Gastroesophageal sphincter (tissue), 4 donors: ENCODE results near the gene IGF2R. TPM values are rescaled to one million over a fixed set of nuclear protein-coding genes. Genes with fewer than 3 reads are reported as not detected.

Experiments used
- ATAC-seq: fragments of 150-250 bp; one replicate; pipeline ENCODE4 v1.9.1; 2016; ENCODE audit warnings: mild to moderate bottlenecking, moderate library complexity
- H3K27ac ChIP-seq, 4 donors: fragments of 200-600 bp; sonication (generic) in 3 of 4; 1 replicate in 3 of 4; 2 replicates in 1 of 4; pipeline ENCODE4 v1.5.1; 2016 to 2019
- H3K27me3 ChIP-seq: fragments of 200-600 bp; sonication (generic); one replicate; pipeline ENCODE4 v1.5.1; 2019
- H3K36me3 ChIP-seq, 2 donors: fragments of 200-600 bp; sonication (generic); one replicate each; pipeline ENCODE4 v1.5.1; 2019; ENCODE audit warnings: control low read depth in 1 of 2
- H3K4me1 ChIP-seq, 3 donors: fragments of 200-600 bp; sonication (generic); 1 replicate in 2 of 3; 2 replicates in 1 of 3; pipeline ENCODE4 v1.5.1; 2016 to 2019; ENCODE audit warnings: control low read depth in 2 of 3
- H3K4me3 ChIP-seq, 2 donors: fragments of 200-600 bp; sonication (generic); one replicate each; pipeline ENCODE4 v1.5.1; 2019; ENCODE audit warnings: mild to moderate bottlenecking in 1 of 2, moderate library complexity in 1 of 2
- H3K9me3 ChIP-seq, 3 donors: fragments of 200-600 bp; sonication (generic); one replicate each; pipeline ENCODE4 v1.5.1; 2017 to 2019; ENCODE audit warnings: control low read depth in 2 of 3
- CTCF ChIP-seq, 4 experiments: fragments of 200-600 bp in 2 of 4; fragments of 450-650 bp in 2 of 4; sonication (generic) in 1 of 4; IDR thresholded peaks; one replicate each; pipeline ENCODE4 v1.5.1; 2017 to 2019; ENCODE audit warnings: antibody characterized with exemption in 4 of 4, mild to moderate bottlenecking in 2 of 4, moderate library complexity in 2 of 4
- EP300 ChIP-seq: sonication (generic); formaldehyde crosslinking; IDR thresholded peaks from one replicate; pipeline ENCODE4 v1.6.1; 2017; ENCODE audit warnings: antibody characterized with exemption, mild to moderate bottlenecking
- POLR2A ChIP-seq, 2 donors: fragments of 450-650 bp; IDR thresholded peaks; one replicate each; pipeline ENCODE4 v1.6.1; 2017; ENCODE audit warnings: antibody characterized with exemption in 2 of 2, mild to moderate bottlenecking in 2 of 2, moderate library complexity in 1 of 2
- POLR2AphosphoS5 ChIP-seq: sonication (generic); formaldehyde crosslinking; IDR thresholded peaks from one replicate; pipeline ENCODE4 v1.6.1; 2017; ENCODE audit warnings: antibody characterized with exemption
- WGBS, 2 donors: methylation state at CpG; one replicate each; pipeline ENCODE4 v1.1.5; 2018; ENCODE audit warnings: low coverage in 1 of 2; 5-methylcytosine and 5-hydroxymethylcytosine counted together
- total RNA-seq, 4 donors: library from RNA; depleted of rRNA; stranded (reverse); fragments of >200 nt; gene quantifications; one replicate each; pipeline ENCODE4 v1.1.0, GENCODE V29; 2016

The IGF2R gene
- total RNA-seq, 4 donors from 2014 or later = 47.9 to 81.3 (median 52.7) TPM

- Histone ChIP-seq H3K36me3 (peaks cover 0 to 76% of the 10 kb centered on the region in 2 donors), H3K27ac (no peak overlapping the region), H3K9me3 (no peaks in the 10 kb centered on the region), H3K4me3 (no peak overlapping the region), H3K4me1 (peaks cover 0 to 19% (median 12%) of the 10 kb centered on the region in 3 donors), H3K27me3 (no peaks in the 10 kb centered on the region)
- WGBS, 2 donors = 87 to 95% methylated on average over 7 to 9 of the region's 10 CpGs
- ATAC-seq = no peak
- no peak for TF ChIP-seq POLR2AphosphoS5
- no peak for TF ChIP-seq EP300
- no peak for TF ChIP-seq POLR2A (IDR thresholded peaks at IDR 0.05)
- TF ChIP-seq CTCF (IDR thresholded peaks at IDR 0.05) = no peak
Measured at GRCh38 chr6:160027931-160028330, 59.0 kb downstream of the IGF2R start.

- Histone ChIP-seq H3K9me3 (no peaks in the 10 kb centered on the region), H3K27ac (peak overlapping the region in 2 of 4 donors; percentile 75 to 79), H3K27me3 (no peaks in the 10 kb centered on the region), H3K4me3 (no peak overlapping the region), H3K4me1 (peaks cover 0 to 19% (median 12%) of the 10 kb centered on the region in 3 donors), H3K36me3 (peaks cover 0 to 80% of the 10 kb centered on the region in 2 donors)
- TF ChIP-seq POLR2A (IDR thresholded peaks at IDR 0.05) (no peak), POLR2AphosphoS5 (no peak), EP300 (no peak), CTCF (IDR thresholded peaks at IDR 0.05) (no peak)
- no peak for ATAC-seq
- WGBS, 2 donors = 88 to 94% methylated on average over 2 to 6 of the region's 8 CpGs
Measured at GRCh38 chr6:160028487-160029275, 59.8 kb downstream of the IGF2R start.

- H3K27me3 ChIP-seq = no peaks in the 10 kb centered on the region
- WGBS, 2 donors = 83 to 96% methylated on average over 2 to 8 of the region's 11 CpGs
- H3K27ac ChIP-seq = peak overlapping the region; percentile 45 to 79 (median 76)
- no peak for TF ChIP-seq EP300
- TF ChIP-seq POLR2AphosphoS5 = no peak
- TF ChIP-seq POLR2A (IDR thresholded peaks at IDR 0.05) = no peak
- TF ChIP-seq CTCF (IDR thresholded peaks at IDR 0.05) = no peak
- peaks cover 0 to 19% (median 12%) of the 10 kb centered on the region in 3 donors for H3K4me1 ChIP-seq
- no peak overlapping the region for H3K4me3 ChIP-seq
- H3K9me3 ChIP-seq = no peaks in the 10 kb centered on the region
- ATAC-seq = no peak
- peaks cover 0 to 80% of the 10 kb centered on the region in 2 donors for H3K36me3 ChIP-seq
Measured at GRCh38 chr6:160029525-160029924, 60.6 kb downstream of the IGF2R start.

- WGBS, 2 donors = 4 to 14% methylated on average over 2 to 4 of the region's 5 CpGs
- peak overlapping the region; percentile 45 to 79 (median 76) for H3K27ac ChIP-seq
- no peak overlapping the region for H3K4me3 ChIP-seq
- peaks cover 0 to 22% (median 12%) of the 10 kb centered on the region in 3 donors for H3K4me1 ChIP-seq
- ATAC-seq = peak; percentile 93
- no peaks in the 10 kb centered on the region for H3K27me3 ChIP-seq
- peaks cover 0 to 80% of the 10 kb centered on the region in 2 donors for H3K36me3 ChIP-seq
- H3K9me3 ChIP-seq = no peaks in the 10 kb centered on the region
- no peak for TF ChIP-seq EP300
- TF ChIP-seq CTCF (IDR thresholded peaks at IDR 0.05) = peak in 2 of 4 experiments; percentile 17 to 29
- TF ChIP-seq POLR2AphosphoS5 = peak; percentile 72
Measured at GRCh38 chr6:160030103-160030502, 61.2 kb downstream of the IGF2R start.

- no peak overlapping the region for H3K27ac ChIP-seq
- WGBS, 2 donors = 84 to 100% methylated on average over 4 to 7 of the region's 8 CpGs
- no peak overlapping the region for H3K4me3 ChIP-seq
- no peaks in the 10 kb centered on the region for H3K9me3 ChIP-seq
- peaks cover 0 to 80% of the 10 kb centered on the region in 2 donors for H3K36me3 ChIP-seq
- peaks cover 0 to 35% (median 15%) of the 10 kb centered on the region in 3 donors for H3K4me1 ChIP-seq
- TF ChIP-seq EP300 (no peak), POLR2A (IDR thresholded peaks at IDR 0.05) (no peak), CTCF (IDR thresholded peaks at IDR 0.05) (no peak), POLR2AphosphoS5 (no peak)
- ATAC-seq = no peak
- H3K27me3 ChIP-seq = no peaks in the 10 kb centered on the region
Measured at GRCh38 chr6:160031442-160031841, 62.6 kb downstream of the IGF2R start.
